Mesenchymal stem cell (in vitro differentiated cells and primary cell): Measurements from ENCODE around the gene SPDYE1.
"Not testable (repeated sequence)": the region's sequence is repeated elsewhere in the genome, so short reads cannot be mapped to it uniquely, and the experiment has no call there.

Source experiments
- DNase-seq: peaks from one replicate; pipeline ENCODE4 v3.0.0-alpha.2; 2013
- H2AFZ ChIP-seq: one replicate; pipeline ENCODE4 v1.6.1; 2013; ENCODE audit warnings: low read depth, mild to moderate bottlenecking, control low read depth, inconsistent platforms, low read length, moderate library complexity
- H2AK5ac ChIP-seq: 2 replicates; pipeline ENCODE4 v1.6.1; 2013; ENCODE audit warnings: low read length, moderate library complexity, mild to moderate bottlenecking, inconsistent platforms; ENCODE audit not compliant: severe bottlenecking
- H2BK120ac ChIP-seq: one replicate; pipeline ENCODE4 v1.6.1; 2013; ENCODE audit warnings: low read depth, mild to moderate bottlenecking, inconsistent platforms, low read length, moderate library complexity
- H2BK12ac ChIP-seq, 2 experiments: one replicate each; pipeline ENCODE4 v1.6.1; 2013; ENCODE audit warnings: inconsistent platforms in 2 of 2, low read length in 2 of 2, mild to moderate bottlenecking in 2 of 2, moderate library complexity in 2 of 2, control low read depth in 1 of 2
- H2BK15ac ChIP-seq: one replicate; pipeline ENCODE4 v1.6.1; 2013; ENCODE audit warnings: mild to moderate bottlenecking, low read depth, inconsistent platforms; ENCODE audit not compliant: poor library complexity, severe bottlenecking
- H2BK5ac ChIP-seq: 2 replicates; pipeline ENCODE4 v1.6.1; 2013; ENCODE audit warnings: low read depth, mild to moderate bottlenecking, low read length, control low read depth, inconsistent platforms; ENCODE audit not compliant: poor library complexity, severe bottlenecking
- H3K14ac ChIP-seq, 2 experiments: one replicate each; pipeline ENCODE4 v1.6.1; 2013; ENCODE audit warnings: inconsistent platforms in 2 of 2, low read length in 2 of 2, control low read depth in 1 of 2, mild to moderate bottlenecking in 1 of 2, moderate library complexity in 1 of 2
- H3K18ac ChIP-seq, 2 experiments: one replicate each; pipeline ENCODE4 v1.6.1; 2013; ENCODE audit warnings: inconsistent platforms in 2 of 2, low read length in 2 of 2, control low read depth in 1 of 2, low read depth in 1 of 2, mild to moderate bottlenecking in 1 of 2
- H3K23ac ChIP-seq, 2 experiments: one replicate each; pipeline ENCODE4 v1.6.1; 2013; ENCODE audit warnings: inconsistent platforms in 2 of 2, low read length in 2 of 2, mild to moderate bottlenecking in 2 of 2, moderate library complexity in 2 of 2, control low read depth in 1 of 2
- H3K27ac ChIP-seq: 2 replicates; pipeline ENCODE4 v1.5.1; 2013; ENCODE audit warnings: mild to moderate bottlenecking, moderate library complexity, low read length, control low read depth, inconsistent platforms; ENCODE audit not compliant: poor library complexity, severe bottlenecking
- H3K27me3 ChIP-seq, 2 experiments: 2 replicates each; pipeline versions ENCODE4 v1.6.1 to v1.7.0; 2013; ENCODE audit warnings: low read length in 2 of 2, mild to moderate bottlenecking in 2 of 2, moderate library complexity in 2 of 2, control low read depth in 1 of 2, inconsistent platforms in 1 of 2; ENCODE audit not compliant: control insufficient read depth in 1 of 2, insufficient read depth in 1 of 2
- H3K36me3 ChIP-seq, 2 experiments: 2 replicates each; pipeline versions ENCODE4 v1.6.1 to v1.7.0; 2013; ENCODE audit warnings: low read length in 2 of 2, control low read depth in 1 of 2, inconsistent platforms in 1 of 2, low read depth in 1 of 2, mild to moderate bottlenecking in 1 of 2; ENCODE audit not compliant: insufficient read depth in 2 of 2, control insufficient read depth in 1 of 2
- H3K4ac ChIP-seq, 2 experiments: one replicate each; pipeline ENCODE4 v1.6.1; 2013; ENCODE audit warnings: inconsistent platforms in 2 of 2, low read length in 2 of 2, mild to moderate bottlenecking in 2 of 2, moderate library complexity in 2 of 2, control low read depth in 1 of 2, low read depth in 1 of 2
- H3K4me1 ChIP-seq: 2 replicates; pipeline ENCODE4 v1.6.1; 2013; ENCODE audit warnings: low read depth, low read length, control low read depth; ENCODE audit not compliant: control insufficient read depth, insufficient read depth
- H3K4me2 ChIP-seq: 2 replicates; pipeline ENCODE4 v1.6.1; 2013; ENCODE audit warnings: low read length, mild to moderate bottlenecking, inconsistent platforms; ENCODE audit not compliant: poor library complexity, severe bottlenecking
- H3K4me3 ChIP-seq, 2 experiments: 2 replicates each; pipeline versions ENCODE4 v1.5.1 to v1.7.0; 2013; ENCODE audit warnings: low read length in 2 of 2, mild to moderate bottlenecking in 2 of 2, control low read depth in 1 of 2, low read depth in 1 of 2; ENCODE audit not compliant: insufficient read depth in 1 of 2
- H3K79me1 ChIP-seq: replicated peaks from 2 replicates; pipeline ENCODE4 v1.6.1; 2013; ENCODE audit warnings: mild to moderate bottlenecking, control low read depth, low read length, inconsistent platforms; ENCODE audit not compliant: poor library complexity, severe bottlenecking
- H3K9ac ChIP-seq: 2 replicates; pipeline ENCODE4 v1.7.0; 2013; ENCODE audit warnings: mild to moderate bottlenecking, low read length, moderate library complexity
- H3K9me3 ChIP-seq: 2 replicates; pipeline ENCODE4 v1.7.0; 2013; ENCODE audit warnings: mild to moderate bottlenecking, low read length; ENCODE audit not compliant: control insufficient read depth
- H4K8ac ChIP-seq: one replicate; pipeline ENCODE4 v1.6.1; 2013; ENCODE audit warnings: inconsistent platforms, mild to moderate bottlenecking, low read length, moderate library complexity
- H4K91ac ChIP-seq: one replicate; pipeline ENCODE4 v1.6.1; 2013; ENCODE audit warnings: mild to moderate bottlenecking, low read length, inconsistent platforms
- WGBS: methylation state at CpG from one replicate; pipeline ENCODE4 v1.1.7; 2013; ENCODE audit warnings: mixed read lengths; 5-methylcytosine and 5-hydroxymethylcytosine counted together

The SPDYE1 gene

GRCh38 chr7:44033971-44034844 is 36.5 kb downstream of the SPDYE1 start:
- H3K27me3 ChIP-seq, H3K14ac ChIP-seq, H2BK12ac ChIP-seq, H2BK15ac ChIP-seq, H3K4me3 ChIP-seq, H3K4me1 ChIP-seq, H3K27ac ChIP-seq, H2AFZ ChIP-seq, H2AK5ac ChIP-seq, DNase-seq, H3K36me3 ChIP-seq, H3K4me2 ChIP-seq, H3K9me3 ChIP-seq, H3K18ac ChIP-seq, H4K91ac ChIP-seq, H3K9ac ChIP-seq, H2BK120ac ChIP-seq, H3K79me1 ChIP-seq, H3K23ac ChIP-seq, H4K8ac ChIP-seq, H3K4ac ChIP-seq, H2BK5ac ChIP-seq: not testable (repeated sequence)
- WGBS = 93% methylated on average over 4 of the region's 18 CpGs

GRCh38 chr7:44036364-44036763 is 38.7 kb downstream of the SPDYE1 start:
- H2AK5ac ChIP-seq, H2BK12ac ChIP-seq, H4K8ac ChIP-seq, H2AFZ ChIP-seq, H3K14ac ChIP-seq, H2BK120ac ChIP-seq, H4K91ac ChIP-seq, H3K36me3 ChIP-seq, H3K18ac ChIP-seq, H2BK5ac ChIP-seq, H3K4me2 ChIP-seq, H3K23ac ChIP-seq, H3K79me1 ChIP-seq, H3K27ac ChIP-seq, H3K9ac ChIP-seq, H3K4ac ChIP-seq, H3K4me3 ChIP-seq, H2BK15ac ChIP-seq, H3K27me3 ChIP-seq, H3K4me1 ChIP-seq, H3K9me3 ChIP-seq: not testable (repeated sequence)
- no CpG with 5 or more reads among the region's 10 CpGs for WGBS
- DNase-seq = peak; percentile 36

GRCh38 chr7:44037951-44038350 is 40.3 kb downstream of the SPDYE1 start:
- not testable (repeated sequence) for H2AK5ac ChIP-seq, H3K27me3 ChIP-seq, DNase-seq, H3K4me2 ChIP-seq, H2BK12ac ChIP-seq, H2BK15ac ChIP-seq, H4K91ac ChIP-seq, H3K14ac ChIP-seq, H3K18ac ChIP-seq, H3K4me3 ChIP-seq, H2BK5ac ChIP-seq, H3K9me3 ChIP-seq, H4K8ac ChIP-seq, H3K23ac ChIP-seq, H3K9ac ChIP-seq, H3K27ac ChIP-seq, H3K4me1 ChIP-seq, H2BK120ac ChIP-seq, H3K79me1 ChIP-seq, H3K4ac ChIP-seq, H3K36me3 ChIP-seq, H2AFZ ChIP-seq
- WGBS = 90% methylated on average over 2 of the region's 2 CpGs

DNA sequence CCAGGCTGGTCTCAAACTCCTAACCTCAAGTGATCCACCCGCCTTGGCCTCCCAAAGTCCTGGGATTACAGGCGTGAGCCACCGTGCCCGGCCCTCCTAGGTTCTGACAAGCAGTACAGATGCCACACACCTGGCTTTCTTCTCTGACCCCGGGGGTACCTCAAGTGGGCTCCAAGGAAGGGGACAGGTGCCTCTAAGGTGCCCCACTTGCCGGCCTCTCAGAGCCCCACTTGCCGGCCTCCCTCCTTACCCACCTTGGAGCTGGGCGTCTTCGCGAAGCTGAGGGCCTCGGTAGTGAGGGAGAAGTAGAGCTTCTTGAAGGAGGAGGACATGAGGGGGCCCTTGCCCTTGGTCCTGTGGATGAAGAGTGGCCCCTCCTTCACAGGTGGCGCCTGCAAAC is 40.9 kb downstream of the SPDYE1 start:
- H3K14ac ChIP-seq, H3K23ac ChIP-seq, H3K9me3 ChIP-seq, H3K4me3 ChIP-seq, H3K4me1 ChIP-seq, H2BK120ac ChIP-seq, H3K27me3 ChIP-seq, H3K79me1 ChIP-seq, H2BK15ac ChIP-seq, H2BK5ac ChIP-seq, H3K18ac ChIP-seq, H3K4me2 ChIP-seq, H3K9ac ChIP-seq, H3K27ac ChIP-seq, H3K36me3 ChIP-seq, H2AFZ ChIP-seq, H2AK5ac ChIP-seq, H2BK12ac ChIP-seq, H4K8ac ChIP-seq, H3K4ac ChIP-seq, DNase-seq, H4K91ac ChIP-seq: not testable (repeated sequence)
- no CpG with 5 or more reads among the region's 12 CpGs for WGBS
